Osteoblast (primary cell): Measurements from ENCODE around the gene TUBA4B. TPM values are rescaled to one million over a fixed set of nuclear protein-coding genes. Genes with fewer than 3 reads are reported as not detected.
A peak's percentile ranks its signal among the peaks of the same experiment; 100 is the strongest.

Experiments used
- DNase-seq: peaks from one replicate; pipeline ENCODE4 v3.0.0; 2011; ENCODE audit warnings: low spot score, mixed read lengths; ENCODE audit not compliant: insufficient read length; ENCODE audit errors: missing footprints
- H2AFZ ChIP-seq: 2 replicates; pipeline ENCODE4 v1.6.0; 2011; ENCODE audit warnings: mild to moderate bottlenecking, low read length
- H3K27ac ChIP-seq: 2 replicates; pipeline ENCODE4 v1.5.1; 2011; ENCODE audit warnings: mild to moderate bottlenecking, low read depth, low read length, moderate library complexity
- H3K27me3 ChIP-seq: 2 replicates; pipeline ENCODE4 v1.6.0; 2012; ENCODE audit warnings: mild to moderate bottlenecking, control low read depth, inconsistent platforms, low read length, moderate library complexity; ENCODE audit not compliant: insufficient read depth
- H3K36me3 ChIP-seq: 2 replicates; pipeline ENCODE4 v1.5.1; 2011; ENCODE audit warnings: mild to moderate bottlenecking, low read length, control low read depth, moderate library complexity; ENCODE audit not compliant: insufficient read depth
- H3K4me1 ChIP-seq: 2 replicates; pipeline ENCODE4 v1.5.1; 2011; ENCODE audit warnings: mild to moderate bottlenecking, low read length, control low read depth, moderate library complexity; ENCODE audit not compliant: insufficient read depth
- H3K4me2 ChIP-seq: 2 replicates; pipeline ENCODE4 v1.6.0; 2011; ENCODE audit warnings: mild to moderate bottlenecking, low read length; ENCODE audit not compliant: insufficient read depth
- H3K4me3 ChIP-seq: fragments of 200-600 bp; sonication (generic); 3 replicates; pipeline ENCODE4 v1.5.1; 2012; ENCODE audit warnings: mild to moderate bottlenecking, low read length, inconsistent platforms; ENCODE audit not compliant: insufficient read depth
- H3K79me2 ChIP-seq: 2 replicates; pipeline ENCODE4 v1.6.0; 2012; ENCODE audit warnings: mild to moderate bottlenecking, low read length, control low read depth, inconsistent platforms; ENCODE audit not compliant: insufficient read depth
- H3K9me3 ChIP-seq: 2 replicates; pipeline ENCODE4 v1.5.1; 2011; ENCODE audit warnings: low read depth, low read length, control low read depth
- H4K20me1 ChIP-seq: 2 replicates; pipeline ENCODE4 v1.6.0; 2012; ENCODE audit warnings: mild to moderate bottlenecking, low read length, control low read depth; ENCODE audit not compliant: insufficient read depth
- CTCF ChIP-seq: IDR thresholded peaks from 2 replicates; pipeline ENCODE4 v1.5.1; 2011; ENCODE audit warnings: mild to moderate bottlenecking, low read depth, low read length, moderate library complexity; ENCODE audit errors: extremely low read depth
- total RNA-seq: library from RNA; depleted of rRNA; stranded (reverse); fragments of >200 nt; gene quantifications from 2 replicates; pipeline ENCODE4 v1.2.3, GENCODE V29; 2012

Gene TUBA4B
- total RNA-seq, 1 donor: not detected

DNA sequence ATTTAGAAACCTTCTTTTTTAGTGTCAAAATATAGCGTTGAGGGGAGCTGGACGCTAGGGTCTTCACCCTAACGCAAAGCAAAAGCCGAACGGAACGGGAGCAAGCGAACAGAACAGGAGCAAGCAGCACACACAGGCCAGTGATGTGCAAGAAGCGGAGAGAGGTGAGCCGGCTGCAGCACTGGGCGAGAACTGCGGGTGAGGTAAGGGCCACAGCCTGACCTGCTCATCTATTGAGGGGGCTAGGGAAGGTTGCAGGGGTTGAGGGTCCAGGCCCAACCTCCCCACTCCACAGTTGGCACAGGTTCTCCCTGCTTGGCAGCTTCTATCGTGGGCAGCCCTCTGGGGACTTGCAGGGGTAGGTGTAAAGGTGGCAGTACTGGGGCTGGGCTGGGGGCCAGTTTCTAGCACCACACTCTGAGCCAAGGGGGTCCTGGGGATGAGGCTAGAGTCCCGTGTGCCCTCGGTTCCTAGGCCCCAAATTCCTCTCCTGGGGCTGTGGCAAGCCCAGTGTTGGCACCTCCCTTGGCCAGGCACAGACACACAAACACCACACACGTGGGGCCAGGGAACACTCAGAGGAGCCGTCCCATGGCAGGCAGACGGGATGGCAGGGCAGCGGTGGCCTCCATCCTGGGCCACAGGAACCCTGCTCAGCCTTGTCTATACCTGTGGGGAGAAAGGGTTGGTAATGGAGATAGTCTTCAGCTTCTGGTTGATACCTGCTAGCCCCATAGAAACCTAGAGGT, 33.1 kb upstream of the TUBA4B start:
- peaks cover 8% of the 10 kb centered on the region for H4K20me1 ChIP-seq
- peak overlapping the region; percentile 51 for H3K27ac ChIP-seq
- peak overlapping the region; percentile 80 for H3K4me2 ChIP-seq
- peaks cover 23% of the 10 kb centered on the region for H3K4me1 ChIP-seq
- no peak overlapping the region for H2AFZ ChIP-seq
- no peak for TF ChIP-seq CTCF
- no peaks in the 10 kb centered on the region for H3K27me3 ChIP-seq
- H3K4me3 ChIP-seq: no peak overlapping the region
- peaks cover 57% of the 10 kb centered on the region for H3K36me3 ChIP-seq
- DNase-seq: peak; percentile 71
- no peaks in the 10 kb centered on the region for H3K9me3 ChIP-seq
- H3K79me2 ChIP-seq: peaks cover 3% of the 10 kb centered on the region

- Histone ChIP-seq H3K36me3 (peaks cover 61% of the 10 kb centered on the region), H3K27ac (no peak overlapping the region), H3K4me2 (no peak overlapping the region)
Observed at GRCh38 chr2:219220652-219221402, 32.2 kb upstream of the TUBA4B start.

GRCh38 chr2:219221957-219222518, 31.0 kb upstream of the TUBA4B start:
- Histone ChIP-seq H2AFZ (no peak overlapping the region), H4K20me1 (peaks cover 12% of the 10 kb centered on the region), H3K27ac (no peak overlapping the region), H3K79me2 (peaks cover 6% of the 10 kb centered on the region), H3K9me3 (no peaks in the 10 kb centered on the region), H3K27me3 (no peaks in the 10 kb centered on the region), H3K4me1 (peaks cover 23% of the 10 kb centered on the region), H3K4me3 (no peak overlapping the region), H3K4me2 (no peak overlapping the region), H3K36me3 (peaks cover 57% of the 10 kb centered on the region)
- TF ChIP-seq CTCF: no peak
- peak; percentile 19 for DNase-seq

More at GRCh38 chr2:219220652-219221402, 32.2 kb upstream of the TUBA4B start:
- Histone ChIP-seq H3K27me3 (no peaks in the 10 kb centered on the region), H3K79me2 (peaks cover 3% of the 10 kb centered on the region), H3K4me1 (peaks cover 23% of the 10 kb centered on the region), H3K4me3 (no peak overlapping the region), H3K9me3 (no peaks in the 10 kb centered on the region), H4K20me1 (peaks cover 12% of the 10 kb centered on the region), H2AFZ (no peak overlapping the region)
- peak; percentile 21 for DNase-seq
- no peak for TF ChIP-seq CTCF
